K562 (cell line): ENCODE results near the gene EPC2.

Experiments used
- CTCF ChIP-seq, 3 experiments: IDR thresholded peaks in 2 of 3; conservative IDR thresholded peaks in 1 of 3; 2 replicates each; pipeline ENCODE4 v1.5.1; 2011 to 2012; ENCODE audit warnings: low read length in 3 of 3, mild to moderate bottlenecking in 3 of 3, control low read depth in 2 of 3, improper control_type of control experiment in 1 of 3, inconsistent platforms in 1 of 3, low read depth in 1 of 3, mixed read lengths in 1 of 3, moderate library complexity in 1 of 3; ENCODE audit not compliant: insufficient read depth in 2 of 3
- ETV6 ChIP-seq, 3 experiments: fragments of 150-350 bp in 1 of 3; sonication (generic) in 1 of 3; formaldehyde crosslinking in 1 of 3; IDR thresholded peaks; 2 replicates each; pipeline versions ENCODE4 v1.6.1 to v1.8.0; 2014 to 2022; ENCODE audit warnings: borderline replicate concordance in 2 of 3, low read depth in 2 of 3, antibody characterized with exemption in 1 of 3, low read length in 1 of 3, mild to moderate bottlenecking in 1 of 3, missing genetic modification reagents in 1 of 3
- HMG20B ChIP-seq: fragments of 250-450 bp; sonication (Bioruptor Pico); IDR thresholded peaks from 2 replicates; pipeline ENCODE4 v1.5.0; 2021; ENCODE audit warnings: mild to moderate bottlenecking
- IRF2 ChIP-seq: sonication (generic); formaldehyde crosslinking; IDR thresholded peaks from 2 replicates; pipeline ENCODE4 v1.8.1; 2022; ENCODE audit warnings: mild to moderate bottlenecking, missing genetic modification reagents
- KLF13 ChIP-seq: fragments of 450-650 bp; IDR thresholded peaks from 2 replicates; pipeline ENCODE4 v1.6.1; 2016; ENCODE audit warnings: missing genetic modification characterization, low read depth, mild to moderate bottlenecking, missing compliant biosample characterization, moderate library complexity, borderline replicate concordance
- NFIX ChIP-seq: fragments of 250-450 bp; sonication (Bioruptor Pico); IDR thresholded peaks from 2 replicates; pipeline ENCODE4 v1.4.0; 2020; ENCODE audit warnings: low read depth, mild to moderate bottlenecking, moderate library complexity
- POLR2A ChIP-seq: fragments of 450-650 bp; conservative IDR thresholded peaks from 2 replicates; pipeline ENCODE4 v1.6.1; 2016
- RB1 ChIP-seq: fragments of 450-650 bp; IDR thresholded peaks from 2 replicates; pipeline ENCODE4 v1.6.1; 2017; ENCODE audit warnings: low read depth, mild to moderate bottlenecking
- SIN3A ChIP-seq, 2 experiments: fragments of 150-350 bp in 1 of 2; IDR thresholded peaks; 2 replicates each; pipeline ENCODE4 v1.6.1; 2011 to 2016; ENCODE audit warnings: borderline replicate concordance in 2 of 2, low read depth in 2 of 2, low read length in 2 of 2, mild to moderate bottlenecking in 2 of 2, moderate library complexity in 2 of 2; ENCODE audit not compliant: control insufficient read depth in 1 of 2
- SP2 ChIP-seq: IDR thresholded peaks from 2 replicates; pipeline ENCODE4 v1.6.1; 2011; ENCODE audit warnings: mild to moderate bottlenecking, low read depth, low read length, moderate library complexity; ENCODE audit not compliant: poor library complexity, severe bottlenecking; ENCODE audit errors: extremely low read depth
- THRA ChIP-seq: fragments of 450-650 bp; IDR thresholded peaks from 2 replicates; pipeline ENCODE4 v1.6.1; 2017; ENCODE audit warnings: mild to moderate bottlenecking, moderate library complexity
- U2AF1 ChIP-seq: fragments of 200-400 bp; formaldehyde crosslinking; optimal IDR thresholded peaks from 2 replicates; pipeline ENCODE3; 2017; ENCODE audit warnings: mild to moderate bottlenecking, low read depth, low read length, moderate library complexity
- ZNF140 ChIP-seq: fragments of 250-450 bp; sonication (Bioruptor Pico); IDR thresholded peaks from 2 replicates; pipeline ENCODE4 v1.8.0; 2021; ENCODE audit warnings: moderate library complexity, mild to moderate bottlenecking, inconsistent platforms

- TF ChIP-seq HMG20B (CRISPR knock-in tag) (no peak), SIN3A (IDR thresholded peaks at IDR 0.05; ENCODE audit: borderline replicate concordance in 2 of 2, control insufficient read depth in 1 of 2, low read depth in 2 of 2, low read length in 2 of 2) (no peak), ETV6 (IDR thresholded peaks at IDR 0.05; ENCODE audit: borderline replicate concordance in 1 of 2, low read depth in 2 of 2, low read length in 1 of 2) (no peak), ETV6 (CRISPR knock-in tag; IDR thresholded peaks at IDR 0.05; ENCODE audit: borderline replicate concordance) (no peak), NFIX (no peak), RB1 (no peak), ZNF140 (CRISPR knock-in tag) (no peak), KLF13 (tag) (no peak), SP2 (no peak), IRF2 (CRISPR knock-in tag) (no peak), THRA (no peak), POLR2A (no peak), U2AF1 (no peak), CTCF (IDR thresholded peaks at IDR 0.05 in 2 of 3, conservative IDR thresholded peaks at IDR 0.05 in 1 of 3; ENCODE audit: insufficient read depth in 2 of 3, low read depth in 1 of 3, low read length in 3 of 3) (no peak)
Observed at GRCh38 chr2:148607566-148607965, 37.0 kb upstream of the EPC2 start.
